HK-2 (cell line): Measurements from ENCODE around the gene MLLT6.
A peak's percentile ranks its signal among the peaks of the same experiment; 100 is the strongest.

Experiments used
- DNase-seq: peaks from one replicate; pipeline ENCODE4 v3.0.0-alpha.2; 2018; ENCODE audit not compliant: unreplicated experiment

Gene MLLT6

DNA sequence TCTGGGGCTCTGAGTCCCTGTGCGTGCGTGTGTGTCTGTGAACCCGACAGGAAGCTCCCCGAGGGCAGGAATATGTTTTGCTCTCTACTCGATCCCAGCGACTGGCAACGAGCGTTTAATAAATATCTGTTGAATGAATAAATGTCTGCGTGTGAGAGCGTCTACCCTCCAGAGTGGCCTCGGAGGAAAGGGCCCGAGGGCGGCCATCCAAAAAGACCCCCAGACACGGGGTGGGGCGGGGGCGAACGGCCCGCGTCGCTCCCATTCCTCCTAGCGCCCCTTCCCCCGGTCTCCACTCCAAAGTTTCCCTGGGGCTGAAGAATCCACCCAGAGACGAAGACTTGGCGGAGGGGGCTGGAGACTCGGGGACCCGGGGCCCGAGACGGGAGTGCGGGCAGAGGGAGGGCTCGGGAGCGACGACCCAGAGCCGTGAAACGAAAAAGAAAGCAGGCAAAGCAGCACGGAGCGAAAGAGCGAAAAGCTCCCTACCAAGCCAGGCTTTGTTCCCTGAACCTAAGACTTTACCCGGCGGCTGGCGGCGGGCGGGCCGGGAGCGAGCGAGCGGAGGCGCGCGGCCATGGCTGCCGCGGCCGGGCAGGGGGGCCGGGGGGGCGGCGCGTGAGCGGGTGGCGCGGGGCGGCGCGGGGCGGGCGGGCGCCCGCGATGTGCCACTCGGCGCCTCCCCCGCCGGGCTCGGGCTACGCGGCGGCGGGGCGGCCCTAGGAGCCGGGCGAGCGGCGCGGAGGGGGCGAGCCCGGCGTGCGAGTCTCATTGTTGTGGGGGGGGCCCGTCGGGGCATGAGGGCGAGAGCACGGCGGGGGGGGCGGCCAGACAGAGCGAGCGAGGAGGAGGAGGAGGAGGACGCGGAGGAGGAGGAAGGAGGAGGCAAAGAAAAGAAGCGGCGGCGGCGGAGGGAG, at the start of gene MLLT6:
Gene MLLT6 (plus strand): TSS at position 668 of the 917 bp plus-strand sequence. CDS start 360 bp downstream, outside the sequence.
- peak; percentile 74 for DNase-seq

DNA sequence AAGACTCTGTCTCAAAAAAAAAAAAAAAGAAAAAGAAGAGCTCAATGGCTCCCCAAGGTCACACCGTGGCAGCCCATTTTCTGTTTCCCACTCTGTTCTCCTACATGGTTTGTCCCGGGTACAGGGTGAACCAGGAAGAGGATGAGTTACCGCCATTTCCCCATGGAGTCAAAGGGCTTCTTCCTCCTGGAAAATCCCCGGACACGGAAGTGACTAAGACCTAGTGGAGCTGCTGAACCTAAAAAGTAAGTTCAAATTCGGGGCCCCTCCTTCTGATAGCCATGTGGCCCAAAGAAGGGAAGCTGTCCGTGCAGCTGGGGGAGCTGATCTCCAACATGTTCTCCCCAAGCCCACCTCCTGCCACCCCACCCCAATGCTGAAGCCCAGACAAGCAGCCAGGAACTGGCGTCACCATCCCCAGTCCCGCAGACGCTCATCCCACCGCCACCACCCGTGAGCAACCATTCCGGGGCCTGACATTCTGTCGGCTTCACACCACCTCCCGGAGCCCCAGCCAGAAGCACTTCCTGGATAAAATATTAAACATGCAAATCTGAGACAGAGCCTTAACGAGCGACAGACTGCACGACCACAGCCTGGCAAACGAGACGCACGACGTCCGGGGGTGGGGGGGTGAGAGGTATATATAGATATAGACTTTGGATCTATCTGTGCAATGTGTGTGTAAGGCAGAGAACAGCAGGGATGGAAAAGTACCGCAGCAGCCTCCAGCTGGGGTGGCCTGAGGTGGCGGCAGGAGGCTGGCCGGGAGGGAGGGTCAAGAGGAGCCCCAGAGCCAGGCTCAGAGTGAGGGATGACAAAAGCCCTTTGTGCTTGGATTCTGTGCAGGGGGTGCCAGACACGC, 47.9 kb upstream of the MLLT6 start:
- no peak for DNase-seq

DNA sequence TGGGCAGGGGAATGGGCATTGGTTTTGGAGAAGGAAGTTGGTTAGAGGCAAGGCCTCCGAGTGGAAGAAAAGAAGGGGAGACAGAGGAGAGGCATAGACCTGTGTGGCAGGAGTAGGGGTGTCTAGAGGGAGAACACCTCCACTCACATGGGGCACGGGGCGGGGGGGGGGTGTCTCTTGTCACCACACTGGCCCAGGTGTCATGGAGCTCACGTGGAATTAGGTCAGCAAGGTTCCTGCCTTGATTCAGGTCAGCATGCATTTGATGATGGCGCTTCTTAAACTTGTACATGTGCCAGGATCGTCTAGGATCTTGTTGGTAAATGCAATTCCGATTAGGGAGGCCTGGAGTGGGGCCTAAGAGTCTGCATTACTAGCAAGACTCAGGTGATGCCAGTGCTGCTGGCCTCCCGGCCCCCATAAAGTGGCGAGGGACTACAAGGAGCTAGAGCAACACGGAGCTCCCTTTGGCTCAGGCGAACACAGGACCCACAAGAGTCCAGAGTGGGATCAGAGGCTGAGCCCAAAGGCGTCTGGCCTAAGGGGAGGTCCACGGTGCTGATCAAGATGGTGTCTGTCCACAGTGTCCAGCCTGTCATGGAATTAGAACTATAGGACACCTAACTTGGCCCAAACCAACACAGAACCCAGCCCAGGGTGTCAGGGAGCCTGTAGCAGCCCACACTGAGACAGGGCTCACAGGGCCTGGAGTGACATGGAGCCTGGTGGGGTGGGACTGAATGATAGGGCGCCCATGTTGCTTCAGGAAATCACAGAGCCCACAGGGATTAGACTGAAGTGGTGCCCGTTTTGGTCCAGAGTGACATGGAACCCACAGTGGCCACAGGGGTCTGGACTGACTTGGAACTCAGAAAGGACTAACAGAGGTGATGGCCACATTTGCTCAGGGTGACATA, 47.0 kb upstream of the MLLT6 start:
- DNase-seq = no peak

DNA sequence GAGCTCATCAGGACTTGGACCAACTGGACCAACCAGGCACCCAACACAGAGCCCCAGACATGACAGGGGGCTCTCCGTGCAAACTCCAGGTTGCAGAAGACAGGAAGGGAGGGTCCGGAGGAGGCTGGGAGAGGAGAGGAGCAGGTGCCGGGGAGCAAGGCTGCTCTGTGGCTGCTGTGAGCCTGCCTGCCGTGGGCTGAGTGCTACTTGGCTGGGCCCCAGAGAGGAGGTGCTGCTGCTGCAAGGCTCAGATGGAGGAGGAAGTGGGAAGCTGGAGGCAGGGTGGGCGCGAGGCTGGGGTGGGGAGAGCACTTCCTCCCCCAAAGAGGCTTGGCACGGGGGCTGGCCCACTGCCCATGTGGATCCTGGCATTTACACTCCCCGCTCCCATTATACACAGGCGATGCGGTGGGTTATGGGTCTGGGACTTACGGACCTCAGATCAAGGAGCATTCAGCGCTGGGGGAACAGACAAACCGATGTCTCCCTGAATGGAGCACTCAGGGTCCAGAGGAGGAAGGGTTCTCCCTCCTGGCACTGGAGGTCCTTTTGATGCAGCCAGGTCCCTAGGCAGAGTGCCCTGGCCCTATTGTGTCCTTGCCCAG, 46.2 kb upstream of the MLLT6 start:
- DNase-seq = no peak

GRCh38 chr17:38659415-38659814, 45.7 kb upstream of the MLLT6 start:
- no peak for DNase-seq

DNA sequence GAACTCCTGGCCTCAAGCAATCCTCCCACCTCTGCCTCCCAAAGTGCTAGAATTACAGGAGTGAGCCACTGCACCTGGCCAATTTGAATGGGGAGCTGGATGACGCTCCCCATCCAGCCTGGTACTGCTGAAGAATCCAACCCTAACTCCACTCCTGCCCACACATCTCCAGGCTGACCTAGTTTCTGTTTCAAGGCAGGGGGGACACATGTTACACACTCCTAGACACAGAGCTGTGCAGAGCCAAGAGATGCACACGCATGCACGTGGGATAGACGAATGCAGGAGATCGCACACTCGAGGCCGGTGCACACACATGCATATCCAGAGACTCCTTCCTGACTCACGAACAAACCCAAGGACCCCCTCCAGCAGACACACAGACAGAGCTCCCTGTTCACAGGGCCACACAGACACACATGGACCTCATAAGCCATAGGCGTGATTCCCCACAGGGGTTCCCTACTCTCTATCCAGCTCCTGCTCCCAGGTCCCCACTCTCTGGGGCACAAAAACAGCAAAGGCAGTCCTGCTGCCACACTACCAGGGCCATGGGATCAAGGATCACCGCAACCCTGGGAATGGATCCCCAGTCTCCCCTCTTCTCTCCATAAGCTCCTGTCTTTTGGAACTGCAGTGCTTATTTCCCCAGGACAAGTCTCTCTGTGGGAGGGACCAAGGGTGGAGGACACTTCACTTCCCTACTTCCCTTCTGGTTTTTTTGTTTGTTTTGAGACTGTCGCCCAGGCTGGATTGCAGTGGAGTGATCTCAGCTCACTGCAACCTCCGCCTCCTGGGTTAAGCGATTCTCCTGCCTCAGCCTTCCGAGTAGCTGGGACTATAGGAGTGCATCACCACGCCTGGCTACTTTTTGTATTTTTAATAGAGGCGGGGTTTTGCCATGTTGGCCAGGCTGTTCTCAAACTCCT, 44.7 kb upstream of the MLLT6 start:
- DNase-seq = no peak

DNA sequence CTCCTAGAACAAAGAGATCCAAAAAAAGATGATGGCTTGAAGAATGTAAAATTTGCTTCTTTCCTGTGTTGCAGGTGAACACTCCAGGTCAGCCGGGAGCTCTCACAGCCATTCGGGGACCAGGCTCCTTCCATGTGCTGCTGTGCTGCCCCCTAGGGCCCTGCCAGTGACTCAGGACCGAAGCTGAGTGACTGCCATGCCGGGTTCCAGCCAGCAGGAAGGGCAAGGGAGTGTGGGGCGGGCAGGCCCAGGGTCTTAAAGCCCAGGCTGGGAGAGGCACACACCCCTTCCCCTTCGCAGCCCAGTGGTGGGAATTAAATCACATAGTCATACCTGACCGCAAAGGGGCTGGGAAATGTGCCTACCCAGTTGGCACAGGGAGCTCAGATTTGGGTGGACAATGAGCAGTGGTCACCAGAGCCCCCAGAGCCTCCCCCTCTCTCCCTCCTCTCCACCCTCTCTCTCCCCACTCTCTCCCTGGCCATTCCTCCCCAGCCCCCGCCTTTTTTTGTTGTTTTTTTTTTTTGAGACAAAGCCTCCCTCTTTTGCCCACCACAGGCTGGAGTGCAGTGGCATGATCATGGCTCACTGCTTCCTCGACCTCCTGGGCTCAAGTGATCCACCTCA, 41.8 kb upstream of the MLLT6 start:
- peak; percentile 74 for DNase-seq

- no peak for DNase-seq
Observed at GRCh38 chr17:38663964-38664644, 41.0 kb upstream of the MLLT6 start.

DNA sequence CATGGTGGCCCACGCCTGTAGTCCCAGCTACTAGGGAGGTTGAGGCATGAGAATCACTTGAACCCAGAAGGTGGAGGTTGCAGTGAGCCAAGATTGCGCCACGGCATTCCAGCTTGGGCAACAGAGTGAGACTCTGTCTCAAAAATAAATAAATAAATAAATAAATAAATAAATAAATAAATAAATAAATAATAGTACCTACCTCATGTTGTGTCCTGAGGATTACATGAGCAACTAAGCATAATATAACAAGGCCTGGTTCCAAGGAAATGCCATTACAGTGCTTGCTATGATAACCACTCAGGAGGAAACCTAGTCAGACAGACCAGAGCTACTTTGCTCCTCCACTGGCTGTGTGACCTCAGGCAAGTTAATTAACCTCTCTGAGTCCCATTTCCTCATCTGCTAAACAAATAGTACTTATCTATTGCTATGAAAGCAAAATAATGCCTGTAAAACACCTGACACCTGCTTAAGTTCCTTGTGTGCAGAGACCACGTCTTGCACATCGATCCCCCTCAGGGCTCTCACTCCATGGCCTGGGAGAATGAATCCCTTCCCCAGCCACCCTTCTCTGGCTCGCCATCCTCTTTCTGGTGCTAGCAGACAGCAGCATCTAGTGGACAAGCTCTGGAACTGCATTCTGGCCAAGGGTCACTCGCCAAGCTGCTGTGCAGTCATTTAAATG, 37.8 kb upstream of the MLLT6 start:
- peak; percentile 64 for DNase-seq

DNA sequence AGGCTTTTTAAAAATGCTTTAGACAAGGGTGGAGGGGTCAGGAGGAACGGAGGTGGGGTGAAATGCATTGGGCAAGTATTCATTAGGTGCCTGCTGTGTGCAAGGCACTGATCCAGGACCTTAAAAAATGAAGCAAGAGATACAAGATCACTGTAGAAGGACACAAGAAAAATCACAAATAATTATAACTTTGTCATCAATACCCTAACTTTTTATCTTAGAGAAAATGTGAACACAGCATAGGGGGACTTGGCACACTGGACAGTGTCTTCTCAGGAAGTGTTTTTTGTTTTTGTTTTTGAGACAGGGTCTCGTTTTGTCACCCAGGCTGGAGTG, 37.3 kb upstream of the MLLT6 start:
- DNase-seq = no peak

- DNase-seq = no peak
Observed at GRCh38 chr17:38669520-38669919, 35.6 kb upstream of the MLLT6 start.

DNA sequence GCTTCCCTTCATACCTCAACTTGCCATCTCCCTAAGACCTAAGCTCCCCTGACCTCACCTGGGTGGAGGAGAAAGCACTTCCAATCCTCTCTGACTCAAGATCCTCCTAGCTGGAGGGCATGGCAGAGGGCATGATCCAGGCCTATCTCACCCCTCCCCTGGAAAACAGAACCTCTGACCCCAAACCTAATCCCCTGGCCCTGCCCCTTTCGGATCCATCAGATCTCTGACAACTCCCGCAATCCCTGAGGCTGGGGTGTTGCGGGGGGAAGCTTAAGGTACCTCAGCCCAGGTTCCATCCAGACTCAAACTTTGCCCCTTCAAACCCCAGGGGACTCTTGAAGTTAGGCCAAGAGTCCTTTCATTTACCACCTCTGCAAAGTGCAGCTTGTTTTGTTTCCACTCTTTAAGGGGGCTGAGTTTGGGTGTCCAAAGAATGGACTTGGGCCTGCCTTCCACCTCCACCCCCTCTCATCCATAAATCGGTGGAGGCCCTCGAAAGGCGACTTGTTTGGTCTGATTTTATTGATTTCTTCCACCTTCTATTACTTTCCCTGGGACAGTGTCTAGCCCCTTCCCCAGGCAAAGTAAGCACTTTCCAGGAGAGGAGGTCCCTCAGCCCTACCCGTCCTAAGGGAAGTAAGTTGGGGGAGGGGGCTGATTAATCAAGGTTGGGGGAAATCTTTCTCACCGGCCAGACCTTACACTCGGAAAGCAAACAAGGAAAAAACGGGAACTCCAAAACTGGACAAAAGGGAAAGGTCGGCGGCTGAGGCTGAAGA, 32.9 kb upstream of the MLLT6 start:
- DNase-seq = no peak

- DNase-seq = no peak
Observed at GRCh38 chr17:38672788-38673706, 32.0 kb upstream of the MLLT6 start.

- DNase-seq = no peak
Observed at GRCh38 chr17:38673707-38674013, 31.4 kb upstream of the MLLT6 start.

DNA sequence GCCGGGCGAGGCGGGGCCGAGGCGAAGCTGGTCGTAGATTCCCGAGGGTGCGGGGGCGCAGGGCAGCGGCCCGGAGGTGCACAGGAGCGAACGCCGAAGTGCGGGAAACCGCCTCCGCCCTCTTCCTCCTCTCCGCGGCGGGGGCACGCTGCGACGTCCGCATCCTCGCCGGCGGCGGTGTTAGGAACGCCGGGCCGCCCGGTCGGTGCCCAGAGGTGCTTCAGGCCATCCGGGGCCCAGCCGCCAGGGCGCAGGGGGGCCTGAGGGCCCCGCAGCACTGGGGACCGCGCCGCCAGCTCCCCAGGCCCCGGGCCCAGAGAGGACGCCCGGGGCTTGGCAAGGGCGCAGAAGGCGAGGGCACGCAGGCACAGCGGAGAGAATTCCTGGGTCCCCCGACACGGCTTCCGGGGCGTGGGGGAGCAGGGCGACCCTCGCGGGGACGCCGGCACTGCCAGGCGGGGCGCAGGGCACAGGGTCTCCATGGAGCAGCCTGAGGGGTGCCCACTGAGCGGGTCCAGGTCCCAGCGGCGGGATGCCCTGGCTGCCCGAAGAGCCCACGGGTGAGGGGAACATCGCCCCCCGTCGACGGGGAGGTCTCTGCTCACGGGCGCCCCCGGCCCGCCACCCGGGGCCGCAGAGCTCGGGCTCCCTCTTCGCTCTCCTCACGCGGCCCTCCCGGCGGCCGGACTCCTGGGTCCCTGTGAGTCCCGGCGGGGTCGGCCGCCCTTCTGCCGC, 30.9 kb upstream of the MLLT6 start:
- peak; percentile 39 for DNase-seq
